22Rv1 (cell line): ENCODE results near the gene KCNH1.

Experiments used
- ZFX ChIP-seq: fragments of 450-650 bp; IDR thresholded peaks from 2 replicates; pipeline ENCODE4 v1.6.1; 2017; ENCODE audit warnings: antibody characterized with exemption, borderline replicate concordance
- TF ChIP-seq, protein P1 (sequence below): fragments of 450-650 bp; IDR thresholded peaks from 2 replicates; pipeline ENCODE4 v1.5.1; 2017; ENCODE audit warnings: mild to moderate bottlenecking

DNA sequence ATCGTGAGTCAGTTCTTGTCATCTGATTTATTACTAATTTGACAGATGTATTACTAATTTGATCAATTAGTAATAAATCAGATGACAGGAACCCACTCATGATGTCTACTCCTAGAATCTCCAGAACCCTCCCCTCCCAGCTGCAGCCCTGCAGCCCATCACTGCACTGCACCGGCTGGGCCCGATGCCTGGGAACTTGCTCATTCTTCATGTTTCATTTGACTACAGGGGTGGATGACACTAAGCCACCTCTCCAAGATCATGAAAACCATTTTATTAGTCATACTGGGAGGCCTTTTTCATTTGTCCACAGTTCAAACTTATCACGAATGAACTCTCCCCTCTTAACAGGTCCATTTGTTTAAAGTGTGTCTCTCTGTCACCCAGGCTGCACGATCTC is 41.0 kb downstream of the KCNH1 start:
- TF ChIP-seq, protein P1, sequence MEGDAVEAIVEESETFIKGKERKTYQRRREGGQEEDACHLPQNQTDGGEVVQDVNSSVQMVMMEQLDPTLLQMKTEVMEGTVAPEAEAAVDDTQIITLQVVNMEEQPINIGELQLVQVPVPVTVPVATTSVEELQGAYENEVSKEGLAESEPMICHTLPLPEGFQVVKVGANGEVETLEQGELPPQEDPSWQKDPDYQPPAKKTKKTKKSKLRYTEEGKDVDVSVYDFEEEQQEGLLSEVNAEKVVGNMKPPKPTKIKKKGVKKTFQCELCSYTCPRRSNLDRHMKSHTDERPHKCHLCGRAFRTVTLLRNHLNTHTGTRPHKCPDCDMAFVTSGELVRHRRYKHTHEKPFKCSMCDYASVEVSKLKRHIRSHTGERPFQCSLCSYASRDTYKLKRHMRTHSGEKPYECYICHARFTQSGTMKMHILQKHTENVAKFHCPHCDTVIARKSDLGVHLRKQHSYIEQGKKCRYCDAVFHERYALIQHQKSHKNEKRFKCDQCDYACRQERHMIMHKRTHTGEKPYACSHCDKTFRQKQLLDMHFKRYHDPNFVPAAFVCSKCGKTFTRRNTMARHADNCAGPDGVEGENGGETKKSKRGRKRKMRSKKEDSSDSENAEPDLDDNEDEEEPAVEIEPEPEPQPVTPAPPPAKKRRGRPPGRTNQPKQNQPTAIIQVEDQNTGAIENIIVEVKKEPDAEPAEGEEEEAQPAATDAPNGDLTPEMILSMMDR = no peak
- no peak for TF ChIP-seq ZFX
